SK-N-SH (cell line): ENCODE measurements around the gene PLXNA4. TPM values are rescaled to one million over a fixed set of nuclear protein-coding genes. Genes with fewer than 3 reads are reported as not detected.

Source experiments
- CTCF ChIA-PET: fragments of 300-600, 350-600 bp; formaldehyde crosslinking; extraction: SDS; loops from one replicate; lab custom pipeline; 2021; lab: Yijun Ruan, JAX
- POLR2A ChIA-PET: fragments of 350-600 bp; sonication (Branson Sonifier 250); formaldehyde crosslinking; extraction: SDS; loops from one replicate; lab custom pipeline; 2020; ENCODE audit warnings: antibody characterized with exemption, inconsistent platforms; lab: Yijun Ruan, JAX
- DNase-seq: peaks from one replicate; pipeline ENCODE4 v3.0.0; 2012
- H2AFZ ChIP-seq: fragments of 200-600 bp; sonication (generic); 2 replicates; pipeline ENCODE4 v1.8.1; 2016; ENCODE audit warnings: antibody characterized with exemption, mild to moderate bottlenecking, low read depth
- H3F3A ChIP-seq: fragments of 200-600 bp; sonication (generic); replicated peaks from 2 replicates; pipeline ENCODE3; 2016; ENCODE audit warnings: antibody characterized with exemption, mild to moderate bottlenecking; ENCODE audit not compliant: insufficient read depth
- H3K27ac ChIP-seq, 2 experiments: fragments of 200-500 bp in 1 of 2; fragments of 200-600 bp in 1 of 2; sonication (Bioruptor generic) in 1 of 2; sonication (generic), shearing (Covaris generic) in 1 of 2; 2 replicates each; pipeline versions ENCODE4 v1.5.1 to v1.6.1; 2014 to 2016; ENCODE audit warnings: low read depth in 2 of 2, inconsistent platforms in 1 of 2, low read length in 1 of 2, mild to moderate bottlenecking in 1 of 2, mixed read lengths in 1 of 2
- H3K27me3 ChIP-seq: fragments of 200-600 bp; sonication (generic), shearing (Covaris generic); 2 replicates; pipeline ENCODE4 v1.6.1; 2016; ENCODE audit warnings: mixed run types; ENCODE audit not compliant: insufficient read depth
- H3K36me3 ChIP-seq, 2 experiments: fragments of 200-500 bp in 1 of 2; fragments of 200-600 bp in 1 of 2; sonication (Bioruptor generic) in 1 of 2; sonication (generic) in 1 of 2; replicated peaks in 1 of 2; 2 replicates each; pipeline versions ENCODE3 to v1.5.1; 2014 to 2016; ENCODE audit warnings: low read length in 1 of 2, mild to moderate bottlenecking in 1 of 2; ENCODE audit not compliant: insufficient read depth in 2 of 2, control insufficient read depth in 1 of 2
- H3K4me1 ChIP-seq, 2 experiments: fragments of 200-500 bp in 1 of 2; fragments of 200-600 bp in 1 of 2; sonication (Bioruptor generic) in 1 of 2; sonication (generic), shearing (Covaris generic) in 1 of 2; 2 replicates each; pipeline versions ENCODE4 v1.5.1 to v1.6.1; 2014 to 2016; ENCODE audit warnings: low read depth in 1 of 2, low read length in 1 of 2, mixed run types in 1 of 2; ENCODE audit not compliant: insufficient read depth in 2 of 2, control insufficient read depth in 1 of 2
- H3K4me2 ChIP-seq: fragments of 200-600 bp; sonication (generic), shearing (Covaris generic); 2 replicates; pipeline ENCODE4 v1.6.1; 2017; ENCODE audit warnings: mixed run types
- H3K4me3 ChIP-seq, 2 experiments: fragments of 200-500 bp in 1 of 2; fragments of 200-600 bp in 1 of 2; sonication (Bioruptor generic) in 1 of 2; sonication (generic), shearing (Covaris generic) in 1 of 2; 2 replicates each; pipeline versions ENCODE4 v1.5.1 to v1.8.1; 2014 to 2016; ENCODE audit warnings: low read depth in 2 of 2, inconsistent platforms in 1 of 2, low read length in 1 of 2, mild to moderate bottlenecking in 1 of 2, mixed read lengths in 1 of 2, moderate library complexity in 1 of 2
- H3K79me2 ChIP-seq: fragments of 200-600 bp; sonication (generic); 2 replicates; pipeline ENCODE4 v1.8.1; 2017; ENCODE audit warnings: mild to moderate bottlenecking; ENCODE audit not compliant: insufficient read depth
- H3K9ac ChIP-seq: fragments of 200-600 bp; sonication (generic); 2 replicates; pipeline ENCODE4 v1.6.1; 2017; ENCODE audit warnings: mixed run types
- H3K9me2 ChIP-seq: fragments of 200-600 bp; sonication (generic); 2 replicates; pipeline ENCODE4 v1.6.1; 2017; ENCODE audit warnings: mixed run types
- H3K9me3 ChIP-seq: fragments of 200-600 bp; sonication (generic); 2 replicates; pipeline ENCODE4 v1.6.1; 2017; ENCODE audit warnings: mixed run types, mild to moderate bottlenecking, moderate library complexity
- H4K20me1 ChIP-seq: fragments of 200-600 bp; sonication (generic); 2 replicates; pipeline ENCODE4 v1.6.1; 2017; ENCODE audit warnings: mild to moderate bottlenecking, mixed run types; ENCODE audit not compliant: insufficient read depth
- CHD2 ChIP-seq: fragments of 150-350 bp; IDR thresholded peaks from 2 replicates; pipeline ENCODE4 v1.6.1; 2018; ENCODE audit warnings: low read length; ENCODE audit not compliant: partially characterized antibody
- ELF1 ChIP-seq: IDR thresholded peaks from 2 replicates; pipeline ENCODE4 v1.4.0; 2012
- EP300 ChIP-seq, 2 experiments: IDR thresholded peaks; 2 replicates each; pipeline versions ENCODE4 v1.4.0 to v1.6.1; 2012; ENCODE audit warnings: borderline replicate concordance in 1 of 2, low read depth in 1 of 2, low read length in 1 of 2
- EZH2phosphoT487 ChIP-seq: fragments of 200-600 bp; sonication (generic); IDR thresholded peaks from 2 replicates; pipeline ENCODE4 v1.6.1; 2017; ENCODE audit warnings: low read depth, mixed run types, mild to moderate bottlenecking, antibody characterized with exemption, moderate library complexity, borderline replicate concordance
- FOXJ3 ChIP-seq: sonication (generic); formaldehyde crosslinking; IDR thresholded peaks from 2 replicates; pipeline ENCODE4 v1.5.1; 2020; ENCODE audit warnings: mild to moderate bottlenecking, missing genetic modification reagents
- GABPA ChIP-seq: IDR thresholded peaks from 2 replicates; pipeline ENCODE4 v1.4.0; 2012; ENCODE audit warnings: low read depth, mild to moderate bottlenecking
- GATA2 ChIP-seq: sonication (generic); formaldehyde crosslinking; IDR thresholded peaks from 2 replicates; pipeline ENCODE4 v1.5.0; 2020; ENCODE audit warnings: mild to moderate bottlenecking, missing genetic modification reagents
- JUND ChIP-seq: IDR thresholded peaks from 2 replicates; pipeline ENCODE4 v1.4.0; 2012
- MEF2A ChIP-seq: IDR thresholded peaks from 2 replicates; pipeline ENCODE4 v1.4.0; 2012; ENCODE audit warnings: low read depth, borderline replicate concordance
- POLR2AphosphoS5 ChIP-seq: IDR thresholded peaks from 2 replicates; pipeline ENCODE4 v1.6.1; 2012; ENCODE audit warnings: low read depth, low read length
- RCOR1 ChIP-seq: fragments of 150-350 bp; IDR thresholded peaks from 2 replicates; pipeline ENCODE4 v1.6.1; 2017; ENCODE audit warnings: antibody characterized with exemption, low read length
- SIN3A ChIP-seq: IDR thresholded peaks from 2 replicates; pipeline ENCODE4 v1.6.1; 2012; ENCODE audit warnings: low read depth, mild to moderate bottlenecking, low read length, moderate library complexity, borderline replicate concordance
- SMC3 ChIP-seq: IDR thresholded peaks from 2 replicates; pipeline ENCODE4 v1.6.1; 2012; ENCODE audit warnings: low read depth, low read length, improper control_type of control experiment
- TAF1 ChIP-seq: IDR thresholded peaks from 2 replicates; pipeline ENCODE4 v1.6.1; 2012; ENCODE audit warnings: low read depth, mild to moderate bottlenecking, low read length, moderate library complexity, borderline replicate concordance
- TEAD4 ChIP-seq: IDR thresholded peaks from 2 replicates; pipeline ENCODE4 v1.4.0; 2012; ENCODE audit warnings: mild to moderate bottlenecking, borderline replicate concordance; ENCODE audit not compliant: insufficient read depth
- YY1 ChIP-seq: IDR thresholded peaks from 2 replicates; pipeline ENCODE4 v1.4.0; 2012; ENCODE audit warnings: low read depth, mild to moderate bottlenecking
- WGBS: methylation state at CpG from one replicate; pipeline ENCODE4 v1.1.6; 2017; ENCODE audit warnings: low lambda C conversion rate; 5-methylcytosine and 5-hydroxymethylcytosine counted together
- polyA plus RNA-seq, 3 experiments: library from polyadenylated mRNA; depleted of rRNA; stranded (reverse); fragments of >200 nt; gene quantifications; 2 replicates each; pipeline ENCODE4 v1.2.3, GENCODE V29; 2012
- TF ChIP-seq, protein P1 (sequence below): IDR thresholded peaks from 2 replicates; pipeline ENCODE4 v1.4.0; 2012; ENCODE audit warnings: low read depth, borderline replicate concordance
- TF ChIP-seq, protein P2 (sequence below): fragments of 150-350 bp; IDR thresholded peaks from 2 replicates; pipeline ENCODE4 v1.6.1; 2017; ENCODE audit warnings: antibody characterized with exemption, low read length, low read depth, borderline replicate concordance
- TF ChIP-seq, protein P3 (sequence below): IDR thresholded peaks from 2 replicates; pipeline ENCODE4 v1.6.1; 2012; ENCODE audit warnings: mild to moderate bottlenecking, low read depth, low read length, moderate library complexity

The PLXNA4 gene
- polyA plus RNA-seq, 1 of the 3 experiments (the other 2 are of a cell fraction) = 2.4 TPM

DNA sequence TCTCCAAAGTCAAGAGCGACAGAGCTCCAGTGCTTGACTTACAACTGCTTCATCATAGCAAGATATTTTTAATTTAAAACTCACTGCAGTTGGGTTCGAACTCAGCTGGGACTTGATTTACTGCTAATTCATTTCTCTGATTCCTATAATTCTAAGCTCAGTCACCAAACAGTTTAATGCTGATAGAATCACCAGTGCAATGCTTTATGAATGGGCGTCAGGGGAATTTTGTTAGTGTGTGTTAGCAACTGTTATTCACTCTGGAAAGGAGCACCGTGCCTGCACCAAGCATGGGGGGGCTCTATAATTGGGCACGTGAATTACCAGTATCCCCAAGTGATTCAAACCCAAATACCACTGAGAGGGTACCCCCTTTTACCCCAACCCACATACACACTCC is 10.4 kb downstream of the PLXNA4 start:
- no peaks in the 10 kb centered on the region for H3K9me2 ChIP-seq
- H3K4me2 ChIP-seq = no peak overlapping the region
- TF ChIP-seq SMC3 = no peak
- no peak for TF ChIP-seq SIN3A
- no peak for TF ChIP-seq EZH2phosphoT487
- TF ChIP-seq POLR2AphosphoS5 = no peak
- no peak for TF ChIP-seq TAF1
- TF ChIP-seq GATA2 (CRISPR knock-in tag) = no peak
- no peak for TF ChIP-seq MEF2A
- TF ChIP-seq YY1 = no peak
- TF ChIP-seq, protein P1, sequence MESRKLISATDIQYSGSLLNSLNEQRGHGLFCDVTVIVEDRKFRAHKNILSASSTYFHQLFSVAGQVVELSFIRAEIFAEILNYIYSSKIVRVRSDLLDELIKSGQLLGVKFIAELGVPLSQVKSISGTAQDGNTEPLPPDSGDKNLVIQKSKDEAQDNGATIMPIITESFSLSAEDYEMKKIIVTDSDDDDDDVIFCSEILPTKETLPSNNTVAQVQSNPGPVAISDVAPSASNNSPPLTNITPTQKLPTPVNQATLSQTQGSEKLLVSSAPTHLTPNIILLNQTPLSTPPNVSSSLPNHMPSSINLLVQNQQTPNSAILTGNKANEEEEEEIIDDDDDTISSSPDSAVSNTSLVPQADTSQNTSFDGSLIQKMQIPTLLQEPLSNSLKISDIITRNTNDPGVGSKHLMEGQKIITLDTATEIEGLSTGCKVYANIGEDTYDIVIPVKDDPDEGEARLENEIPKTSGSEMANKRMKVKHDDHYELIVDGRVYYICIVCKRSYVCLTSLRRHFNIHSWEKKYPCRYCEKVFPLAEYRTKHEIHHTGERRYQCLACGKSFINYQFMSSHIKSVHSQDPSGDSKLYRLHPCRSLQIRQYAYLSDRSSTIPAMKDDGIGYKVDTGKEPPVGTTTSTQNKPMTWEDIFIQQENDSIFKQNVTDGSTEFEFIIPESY = no peak
- TF ChIP-seq FOXJ3 (CRISPR knock-in tag) = no peak
- no peak for TF ChIP-seq GABPA
- TF ChIP-seq, protein P2, sequence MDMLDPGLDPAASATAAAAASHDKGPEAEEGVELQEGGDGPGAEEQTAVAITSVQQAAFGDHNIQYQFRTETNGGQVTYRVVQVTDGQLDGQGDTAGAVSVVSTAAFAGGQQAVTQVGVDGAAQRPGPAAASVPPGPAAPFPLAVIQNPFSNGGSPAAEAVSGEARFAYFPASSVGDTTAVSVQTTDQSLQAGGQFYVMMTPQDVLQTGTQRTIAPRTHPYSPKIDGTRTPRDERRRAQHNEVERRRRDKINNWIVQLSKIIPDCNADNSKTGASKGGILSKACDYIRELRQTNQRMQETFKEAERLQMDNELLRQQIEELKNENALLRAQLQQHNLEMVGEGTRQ = no peak
- TF ChIP-seq JUND = no peak
- no peak for TF ChIP-seq EP300 (IDR thresholded peaks at IDR 0.05; ENCODE audit: borderline replicate concordance in 1 of 2, low read depth in 1 of 2, low read length in 1 of 2)
- TF ChIP-seq ELF1 = no peak
- TF ChIP-seq, protein P3, sequence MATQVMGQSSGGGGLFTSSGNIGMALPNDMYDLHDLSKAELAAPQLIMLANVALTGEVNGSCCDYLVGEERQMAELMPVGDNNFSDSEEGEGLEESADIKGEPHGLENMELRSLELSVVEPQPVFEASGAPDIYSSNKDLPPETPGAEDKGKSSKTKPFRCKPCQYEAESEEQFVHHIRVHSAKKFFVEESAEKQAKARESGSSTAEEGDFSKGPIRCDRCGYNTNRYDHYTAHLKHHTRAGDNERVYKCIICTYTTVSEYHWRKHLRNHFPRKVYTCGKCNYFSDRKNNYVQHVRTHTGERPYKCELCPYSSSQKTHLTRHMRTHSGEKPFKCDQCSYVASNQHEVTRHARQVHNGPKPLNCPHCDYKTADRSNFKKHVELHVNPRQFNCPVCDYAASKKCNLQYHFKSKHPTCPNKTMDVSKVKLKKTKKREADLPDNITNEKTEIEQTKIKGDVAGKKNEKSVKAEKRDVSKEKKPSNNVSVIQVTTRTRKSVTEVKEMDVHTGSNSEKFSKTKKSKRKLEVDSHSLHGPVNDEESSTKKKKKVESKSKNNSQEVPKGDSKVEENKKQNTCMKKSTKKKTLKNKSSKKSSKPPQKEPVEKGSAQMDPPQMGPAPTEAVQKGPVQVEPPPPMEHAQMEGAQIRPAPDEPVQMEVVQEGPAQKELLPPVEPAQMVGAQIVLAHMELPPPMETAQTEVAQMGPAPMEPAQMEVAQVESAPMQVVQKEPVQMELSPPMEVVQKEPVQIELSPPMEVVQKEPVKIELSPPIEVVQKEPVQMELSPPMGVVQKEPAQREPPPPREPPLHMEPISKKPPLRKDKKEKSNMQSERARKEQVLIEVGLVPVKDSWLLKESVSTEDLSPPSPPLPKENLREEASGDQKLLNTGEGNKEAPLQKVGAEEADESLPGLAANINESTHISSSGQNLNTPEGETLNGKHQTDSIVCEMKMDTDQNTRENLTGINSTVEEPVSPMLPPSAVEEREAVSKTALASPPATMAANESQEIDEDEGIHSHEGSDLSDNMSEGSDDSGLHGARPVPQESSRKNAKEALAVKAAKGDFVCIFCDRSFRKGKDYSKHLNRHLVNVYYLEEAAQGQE = no peak
- no peak for TF ChIP-seq CHD2
- no peak for TF ChIP-seq TEAD4
- TF ChIP-seq RCOR1 = no peak
- H3F3A ChIP-seq = no peaks in the 10 kb centered on the region
- H3K79me2 ChIP-seq = no peaks in the 10 kb centered on the region
- no peaks in the 10 kb centered on the region for H3K9me3 ChIP-seq
- H2AFZ ChIP-seq = no peak overlapping the region
- ChIA-PET POLR2A (no interaction called here), CTCF (interaction anchor here (0.9 to 6.2 kb wide), 7 partner anchors 8 to 620 kb away, joined by 3 to 36 read pairs (median 4); no protein-coding TSS in a partner anchor)
- WGBS = 62% methylated on average over 5 of the region's 5 CpGs
- H3K27ac ChIP-seq = no peak overlapping the region
- no peak for DNase-seq
- H3K4me3 ChIP-seq = no peak overlapping the region
- no peaks in the 10 kb centered on the region for H3K27me3 ChIP-seq
- no peaks in the 10 kb centered on the region; a peak in 1 of 4 replicates for H3K4me1 ChIP-seq
- no peak overlapping the region for H3K9ac ChIP-seq
- H4K20me1 ChIP-seq = no peaks in the 10 kb centered on the region
- no peaks in the 10 kb centered on the region for H3K36me3 ChIP-seq
